GM12878 (cell line): ENCODE measurements around the gene VN1R4. TPM values are rescaled to one million over a fixed set of nuclear protein-coding genes. Genes with fewer than 3 reads are reported as not detected.
"Not testable (repeated sequence)": the region's sequence is repeated elsewhere in the genome, so short reads cannot be mapped to it uniquely, and the experiment has no call there.

ENCODE experiments used
- ATAC-seq: fragments of 200-7000 bp; cut with Tn5 transposase; 3 replicates; pipeline ENCODE4 v1.9.1; 2020; ENCODE audit warnings: mild to moderate bottlenecking, moderate library complexity
- BruUV-seq: library from RNA; stranded (reverse); fragments of 400-500 nt; replicated peaks from 2 replicates; lab custom pipeline; 2021; lab: Mats Ljungman, UMichigan
- CTCF ChIA-PET: fragments of 300-600 bp; sonication (Branson Sonifier 250); formaldehyde crosslinking; extraction: SDS; loops from one replicate; lab custom pipeline; 2021; ENCODE audit warnings: inconsistent platforms; lab: Yijun Ruan, JAX
- POLR2A ChIA-PET: fragments of 350-600 bp; formaldehyde crosslinking; extraction: SDS; loops from one replicate; lab custom pipeline; 2021; ENCODE audit warnings: inconsistent platforms; lab: Charles Lee
- RAD21 ChIA-PET: fragments of 300-600 bp; sonication (Branson Sonifier 250); formaldehyde crosslinking; loops from one replicate; lab custom pipeline; 2023; ENCODE audit warnings: antibody characterized with exemption; ENCODE audit not compliant: unreplicated experiment; lab: Charles Lee
- SMC1A ChIA-PET: fragments of 300-600 bp; sonication (Branson Sonifier 250); formaldehyde crosslinking; loops from one replicate; lab custom pipeline; 2023; ENCODE audit not compliant: unreplicated experiment, uncharacterized antibody; lab: Charles Lee
- DNase-seq: peaks from one replicate; pipeline ENCODE4 v3.0.0-alpha.2; 2011; ENCODE audit warnings: low read depth, low spot score
- FAIRE-seq: peaks from 3 replicates; lab custom pipeline; 2011; peaks lifted over from hg19 to GRCh38; lab: Jason Lieb, UNC
- H2AFZ ChIP-seq: 2 replicates; pipeline ENCODE4 v1.6.0; 2011; ENCODE audit warnings: low read depth, low read length, control low read depth; ENCODE audit not compliant: control insufficient read depth
- H3K27ac ChIP-seq: 2 replicates; pipeline ENCODE4 v1.5.1; 2011; ENCODE audit warnings: control low read depth; ENCODE audit not compliant: control insufficient read depth, insufficient read depth
- H3K27me3 ChIP-seq, 2 experiments: replicated peaks in 1 of 2; 2 replicates each; pipeline versions ENCODE4 v1.6.0 to v1.6.1; 2011; ENCODE audit warnings: low read length in 1 of 2; ENCODE audit not compliant: control insufficient read depth in 2 of 2, insufficient read depth in 2 of 2
- H3K36me3 ChIP-seq, 2 experiments: 2 replicates each; pipeline ENCODE4 v1.5.1; 2011; ENCODE audit warnings: low read length in 1 of 2; ENCODE audit not compliant: control insufficient read depth in 2 of 2, insufficient read depth in 2 of 2
- H3K4me1 ChIP-seq: 2 replicates; pipeline ENCODE4 v1.6.1; 2011; ENCODE audit warnings: mild to moderate bottlenecking, low read length, moderate library complexity, mixed read lengths; ENCODE audit not compliant: control insufficient read depth, insufficient read depth
- H3K4me2 ChIP-seq: 2 replicates; pipeline ENCODE4 v1.6.0; 2011; ENCODE audit warnings: control low read depth; ENCODE audit not compliant: control insufficient read depth, insufficient read depth
- H3K4me3 ChIP-seq: fragments of 200-600 bp; sonication (generic); 2 replicates; pipeline ENCODE4 v1.5.1; 2016
- H3K79me2 ChIP-seq: 2 replicates; pipeline ENCODE4 v1.6.0; 2011; ENCODE audit warnings: low read length; ENCODE audit not compliant: control insufficient read depth, insufficient read depth
- H3K9ac ChIP-seq: 2 replicates; pipeline ENCODE4 v1.8.0; 2011; ENCODE audit warnings: low read length, control low read depth, mixed read lengths; ENCODE audit not compliant: control insufficient read depth, insufficient read depth
- H3K9me3 ChIP-seq: replicated peaks from 3 replicates; pipeline ENCODE4 v1.5.1; 2011; ENCODE audit warnings: mild to moderate bottlenecking, low read length; ENCODE audit not compliant: control insufficient read depth, insufficient read depth
- H4K20me1 ChIP-seq: 2 replicates; pipeline ENCODE4 v1.6.0; 2011; ENCODE audit not compliant: control insufficient read depth, insufficient read depth
- NR2C2 ChIP-seq: IDR thresholded peaks from 2 replicates; pipeline ENCODE4 v1.6.1; 2011; ENCODE audit warnings: borderline replicate concordance, low read depth; ENCODE audit not compliant: control insufficient read depth, insufficient read length
- WGBS: methylation state at CpG from one replicate; pipeline ENCODE4 v1.1.6; 2016; ENCODE audit warnings: low lambda C conversion rate; ENCODE audit not compliant: insufficient replicate concordance, insufficient coverage; ENCODE audit errors: missing lambda C conversion rate; 5-methylcytosine and 5-hydroxymethylcytosine counted together
- in situ Hi-C: fragments of 300-500 bp; cut with MboI; formaldehyde crosslinking; loops from 9 replicates; pipeline ENCODE4 v1.14.3; 2018; ENCODE audit warnings: mixed read lengths
- intact Hi-C: fragments of 100-400 bp; cut with micrococcal nuclease; formaldehyde crosslinking; loops from one replicate; pipeline ENCODE4 v1.14.2; 2022; ENCODE audit not compliant: unreplicated experiment
- polyA plus RNA-seq, 11 experiments: library from polyadenylated mRNA; depleted of rRNA in 4 of 11; unstranded in 6 of 11; stranded (reverse) in 5 of 11; fragments of >200 nt; fragmentation: Nextera tagmentation in 4 of 11; fragmentation: Illumina TruSeq in 1 of 11; extraction: Ambion mirVana in 4 of 11; extraction: Trizol in 1 of 11; gene quantifications; 1 replicate in 1 of 11; 2 replicates in 10 of 11; pipeline versions ENCODE4 v1.2.1 to v1.2.3, GENCODE V29; 2011 to 2016; ENCODE audit warnings: inconsistent platforms in 2 of 11, missing spikeins in 2 of 11, low read depth in 1 of 11
- total RNA-seq, 4 experiments: library from RNA; depleted of rRNA in 3 of 4; stranded (reverse); fragments of >200 nt in 3 of 4; fragmentation: Illumina TruSeq in 1 of 4; extraction: Trizol in 1 of 4; gene quantifications; 2 replicates each; pipeline versions ENCODE4 v1.2.1 to v1.2.3, GENCODE V29; 2013 to 2021
- TF ChIP-seq, protein P1 (sequence below), 3 experiments: IDR thresholded peaks in 2 of 3; conservative IDR thresholded peaks in 1 of 3; 2 replicates each; pipeline ENCODE4 v1.5.1; 2011; ENCODE audit warnings: low read depth in 3 of 3, low read length in 3 of 3, mild to moderate bottlenecking in 3 of 3, control low read depth in 2 of 3, moderate library complexity in 2 of 3, inconsistent platforms in 1 of 3, mixed read lengths in 1 of 3; ENCODE audit not compliant: control insufficient read depth in 2 of 3, insufficient read depth in 1 of 3; ENCODE audit errors: extremely low read depth in 1 of 3

VN1R4 gene
- total and polyA plus RNA-seq, 10 of the 15 experiments (the other 5 are each of a cell fraction or from before 2014, with no cell fraction given), result not detected

DNA sequence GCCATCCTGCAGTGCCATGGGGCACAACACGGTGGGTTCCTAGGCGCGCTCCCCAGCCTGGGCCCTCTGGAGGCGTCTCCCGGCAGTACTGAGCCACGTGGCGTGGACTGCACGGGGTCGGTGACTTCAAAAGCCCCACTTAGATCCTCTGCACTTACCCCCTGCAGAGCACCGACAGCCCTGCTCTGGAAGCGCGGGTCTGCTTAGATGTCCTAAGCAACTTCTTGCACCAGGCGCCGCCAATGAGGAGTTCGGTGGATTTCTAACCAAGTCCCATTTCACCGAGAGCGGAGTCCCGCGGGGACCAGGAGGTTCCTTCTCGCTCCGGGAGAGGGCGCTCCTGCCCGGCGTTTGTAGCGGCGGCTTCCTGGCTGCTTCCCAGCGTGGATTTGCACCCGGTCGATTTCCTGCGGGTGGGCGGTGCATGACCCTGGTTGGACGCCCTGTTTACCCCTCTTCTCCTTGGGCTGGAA is 40.9 kb upstream of the VN1R4 start:
- H3K4me3 ChIP-seq, result no peak overlapping the region
- in situ Hi-C loops, result no loop called here
- FAIRE-seq (no peak), DNase-seq (no peak), ATAC-seq (no peak)
- no peak overlapping the region for H3K4me2 ChIP-seq
- ChIA-PET RAD21 (no interaction called here), CTCF (no interaction called here), SMC1A (no interaction called here), POLR2A (no interaction called here)
- H2AFZ ChIP-seq, result no peak overlapping the region
- intact Hi-C loops, result no loop called here
- no TSS peak for BruUV-seq
- H3K36me3 ChIP-seq, result no peaks in the 10 kb centered on the region
- no peak for TF ChIP-seq NR2C2
- TF ChIP-seq, protein P1, sequence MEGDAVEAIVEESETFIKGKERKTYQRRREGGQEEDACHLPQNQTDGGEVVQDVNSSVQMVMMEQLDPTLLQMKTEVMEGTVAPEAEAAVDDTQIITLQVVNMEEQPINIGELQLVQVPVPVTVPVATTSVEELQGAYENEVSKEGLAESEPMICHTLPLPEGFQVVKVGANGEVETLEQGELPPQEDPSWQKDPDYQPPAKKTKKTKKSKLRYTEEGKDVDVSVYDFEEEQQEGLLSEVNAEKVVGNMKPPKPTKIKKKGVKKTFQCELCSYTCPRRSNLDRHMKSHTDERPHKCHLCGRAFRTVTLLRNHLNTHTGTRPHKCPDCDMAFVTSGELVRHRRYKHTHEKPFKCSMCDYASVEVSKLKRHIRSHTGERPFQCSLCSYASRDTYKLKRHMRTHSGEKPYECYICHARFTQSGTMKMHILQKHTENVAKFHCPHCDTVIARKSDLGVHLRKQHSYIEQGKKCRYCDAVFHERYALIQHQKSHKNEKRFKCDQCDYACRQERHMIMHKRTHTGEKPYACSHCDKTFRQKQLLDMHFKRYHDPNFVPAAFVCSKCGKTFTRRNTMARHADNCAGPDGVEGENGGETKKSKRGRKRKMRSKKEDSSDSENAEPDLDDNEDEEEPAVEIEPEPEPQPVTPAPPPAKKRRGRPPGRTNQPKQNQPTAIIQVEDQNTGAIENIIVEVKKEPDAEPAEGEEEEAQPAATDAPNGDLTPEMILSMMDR (IDR thresholded peaks at IDR 0.05 in 2 of 3, conservative IDR thresholded peaks at IDR 0.05 in 1 of 3; ENCODE audit: control insufficient read depth in 2 of 3, extremely low read depth in 1 of 3, insufficient read depth in 1 of 3, low read depth in 3 of 3, low read length in 3 of 3), result 0 out of 6 replicates have a peak, but pooled peaks of 1 of the 3 experiments have one; percentile 8
- no peak overlapping the region for H3K9ac ChIP-seq
- H3K79me2 ChIP-seq, result no peaks in the 10 kb centered on the region
- H4K20me1 ChIP-seq, result no peaks in the 10 kb centered on the region
- no peaks in the 10 kb centered on the region; the same call in 1 of the 3 replicates for H3K9me3 ChIP-seq
- H3K4me1 ChIP-seq, result no peaks in the 10 kb centered on the region
- no peaks in the 10 kb centered on the region for H3K27me3 ChIP-seq
- no peak overlapping the region for H3K27ac ChIP-seq
- WGBS, result 64% methylated on average over 13 of the region's 32 CpGs

DNA sequence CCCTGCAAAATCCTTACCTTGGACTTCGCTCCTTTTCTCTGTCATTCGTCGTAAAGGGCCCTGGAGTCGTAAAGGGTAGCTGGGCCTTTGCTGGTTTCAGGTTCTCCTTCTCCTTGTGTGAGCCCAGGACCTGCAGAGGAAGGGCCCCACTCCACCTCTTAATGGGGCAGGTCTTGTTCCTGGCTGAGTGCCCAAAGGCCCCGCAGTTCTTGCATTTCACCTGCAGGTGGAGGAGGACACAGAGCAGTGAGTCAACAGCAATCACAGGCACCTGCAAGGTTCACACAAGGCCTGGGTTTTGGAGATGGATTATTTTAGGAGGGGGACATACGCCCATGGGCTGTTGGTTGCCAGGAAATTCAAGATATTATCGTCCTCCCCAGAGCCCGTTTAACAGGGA is 33.8 kb upstream of the VN1R4 start:
- FAIRE-seq, H3K9me3 ChIP-seq, POLR2A ChIA-PET, in situ Hi-C loops, H3K9ac ChIP-seq, H3K4me1 ChIP-seq, H3K4me2 ChIP-seq, H2AFZ ChIP-seq, intact Hi-C loops, ATAC-seq, H3K27me3 ChIP-seq, H4K20me1 ChIP-seq, RAD21 ChIA-PET, H3K79me2 ChIP-seq, BruUV-seq, H3K36me3 ChIP-seq, DNase-seq, SMC1A ChIA-PET, H3K4me3 ChIP-seq, H3K27ac ChIP-seq, CTCF ChIA-PET: not testable (repeated sequence)
- WGBS, result no CpG with 5 or more reads among the region's 8 CpGs
